Measurements from ENCODE around the gene BAG5. TPM values are rescaled to one million over a fixed set of nuclear protein-coding genes. Genes with fewer than 3 reads are reported as not detected.
A peak's percentile ranks its signal among the peaks of the same experiment; 100 is the strongest.

BAG5 gene
- total RNA-seq, 1 experiment from 2014 or later: 28.9 TPM

- BruUV-seq (replicated peaks): no TSS peak
- intact Hi-C loops (cut with micrococcal nuclease; ENCODE audit: unreplicated experiment): no loop called here
- Mint-ChIP-seq H3K36me3 (ENCODE audit: insufficient read depth, unreplicated experiment) (peaks cover 29% of the 10 kb centered on the region), H3K4me3 (ENCODE audit: unreplicated experiment) (peak overlapping the region; percentile 81), H3K4me1 (ENCODE audit: low read depth, unreplicated experiment) (peaks cover 35% of the 10 kb centered on the region), H3K27me3 (ENCODE audit: insufficient read depth, unreplicated experiment) (no peaks in the 10 kb centered on the region), H3K9me3 (ENCODE audit: unreplicated experiment) (no peaks in the 10 kb centered on the region), H3K27ac (ENCODE audit: unreplicated experiment) (peak overlapping the region; percentile 85)
- DNase-seq: peak in 1 of 2 experiments; percentile 43
- Histone ChIP-seq H3K9me3 (no peaks in the 10 kb centered on the region), H3K4me3 (ENCODE audit: low read depth, low read length) (peak overlapping the region; percentile 85), H3K4me1 (peaks cover 57% of the 10 kb centered on the region), H3K27me3 (replicated peaks; ENCODE audit: control insufficient read depth, insufficient read depth, low read length) (no peaks in the 10 kb centered on the region), H3K36me3 (ENCODE audit: control insufficient read depth, insufficient read depth, low read length) (0 out of 2 replicates have a peak, but pooled peaks cover 2% of the 10 kb centered on the region)
- CTCF ChIA-PET: interaction anchor here (1.0 to 2.2 kb wide), 5 partner anchors 9 to 28 kb away, joined by 3 to 11 read pairs (median 6); no protein-coding TSS in a partner anchor
- TF ChIP-seq CTCF (IDR thresholded peaks at IDR 0.05; ENCODE audit: insufficient read depth in 1 of 2, low read depth in 1 of 2, low read length in 1 of 2, severe bottlenecking in 1 of 2, unreplicated experiment in 1 of 2): no peak
- POLR2A ChIA-PET: interaction anchor here (0.6 to 1.0 kb wide), 2 partner anchors 22 to 59 kb away, joined by 4 to 5 read pairs; no protein-coding TSS in a partner anchor
These were observed 34.3 kb downstream of the BAG5 start for GRCh38 chr14:103528146-103528586.

GRCh38 chr14:103527408-103528145 is 34.9 kb downstream of the BAG5 start:
- CTCF ChIA-PET: interaction anchor here (1.0 to 1.6 kb wide), 3 partner anchors 9 to 27 kb away, joined by 5 to 8 read pairs (median 6); no protein-coding TSS in a partner anchor
- peak overlapping the region; percentile 85 for H3K27ac Mint-ChIP-seq (ENCODE audit: unreplicated experiment)
- POLR2A ChIA-PET: interaction anchor here (1.0 kb wide), 1 partner anchor 22 kb away, joined by 5 read pairs; no protein-coding TSS in a partner anchor

GRCh38 chr14:103526914-103527248 is 35.6 kb downstream of the BAG5 start:
- H3K4me3 Mint-ChIP-seq (ENCODE audit: unreplicated experiment): no peak overlapping the region

More at GRCh38 chr14:103527408-103528145, 34.9 kb downstream of the BAG5 start:
- TF ChIP-seq CTCF (IDR thresholded peaks at IDR 0.05; ENCODE audit: insufficient read depth in 1 of 2, low read depth in 1 of 2, low read length in 1 of 2, severe bottlenecking in 1 of 2, unreplicated experiment in 1 of 2): no peak
- 0 out of 2 replicates have a peak, but pooled peaks cover 2% of the 10 kb centered on the region for H3K36me3 ChIP-seq (ENCODE audit: control insufficient read depth, insufficient read depth, low read length)
- no TSS peak for BruUV-seq (replicated peaks)
- no peaks in the 10 kb centered on the region for H3K27me3 ChIP-seq (replicated peaks; ENCODE audit: control insufficient read depth, insufficient read depth, low read length)
- no peak for DNase-seq
- intact Hi-C loops (cut with micrococcal nuclease; ENCODE audit: unreplicated experiment): no loop called here
- H3K4me3 ChIP-seq (ENCODE audit: low read depth, low read length): peak overlapping the region; percentile 85
- H3K9me3 ChIP-seq: no peaks in the 10 kb centered on the region
- peak overlapping the region; percentile 81 for H3K4me3 Mint-ChIP-seq (ENCODE audit: unreplicated experiment)
- H3K9me3 Mint-ChIP-seq (ENCODE audit: unreplicated experiment): no peaks in the 10 kb centered on the region
- H3K27me3 Mint-ChIP-seq (ENCODE audit: insufficient read depth, unreplicated experiment): no peaks in the 10 kb centered on the region
- peaks cover 29% of the 10 kb centered on the region for H3K36me3 Mint-ChIP-seq (ENCODE audit: insufficient read depth, unreplicated experiment)
- H3K4me1 ChIP-seq: peaks cover 62% of the 10 kb centered on the region
- peaks cover 35% of the 10 kb centered on the region for H3K4me1 Mint-ChIP-seq (ENCODE audit: low read depth, unreplicated experiment)

More at GRCh38 chr14:103526914-103527248, 35.6 kb downstream of the BAG5 start:
- no peak for DNase-seq
- ChIA-PET CTCF (no interaction called here), POLR2A (no interaction called here)
- H3K36me3 Mint-ChIP-seq (ENCODE audit: insufficient read depth, unreplicated experiment): peaks cover 36% of the 10 kb centered on the region
- no peaks in the 10 kb centered on the region for H3K9me3 Mint-ChIP-seq (ENCODE audit: unreplicated experiment)
- no peaks in the 10 kb centered on the region for H3K9me3 ChIP-seq
- intact Hi-C loops (cut with micrococcal nuclease; ENCODE audit: unreplicated experiment): no loop called here
- H3K4me1 Mint-ChIP-seq (ENCODE audit: low read depth, unreplicated experiment): peaks cover 35% of the 10 kb centered on the region
- no peak overlapping the region for H3K4me3 ChIP-seq (ENCODE audit: low read depth, low read length)
- H3K4me1 ChIP-seq: peaks cover 62% of the 10 kb centered on the region
- H3K27ac Mint-ChIP-seq (ENCODE audit: unreplicated experiment): peak overlapping the region; percentile 85
- H3K36me3 ChIP-seq (ENCODE audit: control insufficient read depth, insufficient read depth, low read length): no peaks in the 10 kb centered on the region
- no peaks in the 10 kb centered on the region for H3K27me3 ChIP-seq (replicated peaks; ENCODE audit: control insufficient read depth, insufficient read depth, low read length)
- no TSS peak for BruUV-seq (replicated peaks)
- no peak for TF ChIP-seq CTCF (IDR thresholded peaks at IDR 0.05; ENCODE audit: insufficient read depth in 1 of 2, low read depth in 1 of 2, low read length in 1 of 2, severe bottlenecking in 1 of 2, unreplicated experiment in 1 of 2)
- no peaks in the 10 kb centered on the region for H3K27me3 Mint-ChIP-seq (ENCODE audit: insufficient read depth, unreplicated experiment)

All from Caco-2 (cell line).